HG03558 (cell line): ENCODE measurements around the gene COX8A.
"Not testable (repeated sequence)": the region's sequence is repeated elsewhere in the genome, so short reads cannot be mapped to it uniquely, and the experiment has no call there.

Experiments
- ATAC-seq: cut with Tn5 transposase; IDR thresholded peaks from one replicate; pipeline ENCODE4 v1.9.1; 2021; ENCODE audit warnings: moderate number of reproducible peaks; ENCODE audit not compliant: unreplicated experiment; ENCODE audit errors: extremely low read depth

The COX8A gene

DNA sequence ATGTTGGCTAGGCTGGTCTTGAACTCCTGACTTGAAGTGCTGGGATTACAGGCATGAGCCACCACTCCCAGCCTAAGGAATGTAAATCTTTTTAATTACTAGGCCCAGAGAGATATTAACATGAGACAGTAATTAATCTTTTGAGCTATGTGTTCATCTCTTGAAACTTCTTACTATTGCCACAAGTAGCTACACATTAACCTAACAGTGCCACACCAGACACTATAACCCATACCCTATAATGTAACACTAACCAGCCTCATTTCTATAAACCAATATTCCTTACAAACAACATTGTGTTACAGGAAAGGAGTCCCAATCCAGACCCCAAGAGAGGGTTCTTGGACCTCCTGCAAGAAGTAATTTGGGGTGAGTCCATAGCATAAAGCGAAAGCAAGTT lies 8.0 kb upstream of the COX8A start:
- ATAC-seq: no peak

- ATAC-seq: no peak
Measured at GRCh38 chr11:63969461-63969860, 5.0 kb upstream of the COX8A start.

GRCh38 chr11:63970902-63971301 lies 3.5 kb upstream of the COX8A start:
- no peak for ATAC-seq

DNA sequence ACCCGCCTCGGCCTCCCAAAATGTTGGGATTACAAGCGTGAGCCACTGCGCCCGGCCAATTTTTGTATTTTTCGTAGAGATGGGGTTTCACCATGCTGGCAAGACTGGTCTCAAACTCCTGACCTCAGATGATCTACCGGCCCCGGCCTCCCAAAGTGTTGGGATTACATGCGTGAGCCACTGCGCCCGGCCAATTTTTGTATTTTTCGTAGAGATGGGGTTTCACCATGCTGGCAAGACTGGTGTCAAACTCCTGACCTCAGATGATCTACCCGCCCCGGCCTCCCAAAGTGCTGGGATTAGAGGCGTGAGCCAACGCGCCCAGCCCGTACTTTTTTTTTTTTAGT lies 535 bp upstream of the COX8A start:
- not testable (repeated sequence) for ATAC-seq

DNA sequence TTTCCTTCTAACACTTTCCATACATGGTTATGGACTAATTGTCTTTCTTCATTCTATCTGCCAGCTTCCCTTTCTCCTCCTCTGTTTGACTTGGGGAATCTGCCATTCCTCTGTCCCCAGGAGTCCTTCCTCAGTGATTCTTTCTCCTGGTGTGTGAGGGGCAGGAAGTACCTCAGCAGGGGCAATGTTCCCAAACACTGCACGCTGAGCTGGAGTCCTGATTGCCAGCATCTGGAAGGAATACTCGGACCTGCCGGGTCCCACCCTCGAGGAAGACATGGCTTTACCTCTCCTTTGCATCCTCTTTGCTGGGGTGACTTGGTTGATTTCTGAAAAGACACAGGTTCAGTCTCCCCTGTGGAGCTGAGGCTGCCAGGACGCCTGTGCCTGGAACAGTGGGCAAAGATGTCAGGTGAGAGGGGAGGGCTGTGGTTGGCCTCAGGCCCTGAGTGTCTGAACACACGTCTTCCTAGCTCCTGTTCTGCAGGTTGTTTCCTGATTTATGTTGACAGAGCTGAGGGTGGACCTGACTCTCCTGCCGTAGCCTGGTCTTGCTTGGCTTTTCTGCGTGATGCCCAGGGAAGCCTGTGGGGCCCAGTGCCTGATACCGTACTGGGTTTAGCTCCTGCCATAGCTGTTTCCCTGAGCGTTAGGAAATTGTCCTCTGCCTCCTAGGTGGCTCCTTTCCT lies 4.3 kb downstream of the COX8A start:
- no peak for ATAC-seq

DNA sequence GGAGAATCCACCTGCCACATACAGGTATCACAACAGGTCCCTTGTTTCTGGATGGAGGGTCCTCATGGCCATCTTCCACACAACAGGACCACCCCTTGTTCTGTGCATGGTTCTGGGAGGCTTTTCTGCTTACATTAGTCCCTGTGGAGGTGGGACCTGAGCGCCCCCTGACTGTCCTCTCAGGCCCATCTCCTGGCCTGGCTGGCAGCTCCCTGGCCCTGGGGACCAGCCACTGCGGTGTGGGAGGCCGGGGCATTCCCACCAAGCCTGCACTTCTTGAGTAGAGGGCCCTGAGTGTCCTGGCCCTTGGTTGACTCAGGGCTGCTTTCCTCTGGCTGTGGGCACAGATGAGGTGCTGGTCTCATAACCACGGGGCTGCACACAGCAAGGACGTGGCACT lies 5.0 kb downstream of the COX8A start:
- ATAC-seq: no peak

GRCh38 chr11:63985812-63986155 lies 11.4 kb downstream of the COX8A start:
- ATAC-seq: no peak

DNA sequence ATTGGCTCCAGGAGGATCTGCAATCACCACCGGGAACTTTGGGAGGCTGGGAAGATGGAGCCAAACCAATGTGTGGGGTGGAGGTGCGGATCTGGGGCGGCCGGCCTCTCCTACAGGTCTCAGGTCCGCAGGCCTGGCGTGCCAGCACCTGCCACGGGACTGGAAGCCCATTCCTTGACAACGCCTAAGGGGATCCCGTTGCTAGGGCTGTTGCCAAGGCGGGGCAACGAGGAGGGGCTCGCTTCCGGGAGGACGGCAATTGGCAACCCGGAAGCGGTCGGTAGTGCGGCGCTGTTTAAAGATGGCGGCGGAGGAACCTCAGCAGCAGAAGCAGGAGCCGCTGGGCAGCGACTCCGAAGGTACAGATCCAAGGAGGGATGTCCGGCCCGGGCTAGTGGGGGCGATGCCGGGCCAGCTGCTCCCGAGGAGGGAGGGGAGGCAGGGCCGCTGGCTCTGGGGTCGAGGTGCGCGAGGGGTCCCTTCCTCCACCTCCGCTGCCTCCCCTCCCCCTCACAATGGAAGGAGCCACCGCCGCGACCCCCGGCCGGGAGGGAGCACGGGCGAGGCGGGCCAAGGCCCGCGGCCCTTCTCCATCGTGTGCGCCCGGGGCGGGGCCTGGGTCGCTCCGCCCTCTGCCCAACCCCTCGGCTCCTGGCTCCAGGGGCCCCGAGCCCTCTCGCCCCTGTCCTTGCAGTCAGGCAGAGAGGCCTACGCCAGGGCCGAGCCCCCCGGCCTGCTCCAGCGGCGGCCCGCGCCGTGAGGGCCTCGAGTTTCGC lies 11.9 kb downstream of the COX8A start, which contains the start of gene OTUB1:
Gene OTUB1 (plus strand): TSS at position 283 of the 776 bp plus-strand sequence. CDS start 19 bp downstream, at position 302.
- ATAC-seq: no peak

- no peak for ATAC-seq
Measured at GRCh38 chr11:63986932-63987513, 12.6 kb downstream of the COX8A start.

DNA sequence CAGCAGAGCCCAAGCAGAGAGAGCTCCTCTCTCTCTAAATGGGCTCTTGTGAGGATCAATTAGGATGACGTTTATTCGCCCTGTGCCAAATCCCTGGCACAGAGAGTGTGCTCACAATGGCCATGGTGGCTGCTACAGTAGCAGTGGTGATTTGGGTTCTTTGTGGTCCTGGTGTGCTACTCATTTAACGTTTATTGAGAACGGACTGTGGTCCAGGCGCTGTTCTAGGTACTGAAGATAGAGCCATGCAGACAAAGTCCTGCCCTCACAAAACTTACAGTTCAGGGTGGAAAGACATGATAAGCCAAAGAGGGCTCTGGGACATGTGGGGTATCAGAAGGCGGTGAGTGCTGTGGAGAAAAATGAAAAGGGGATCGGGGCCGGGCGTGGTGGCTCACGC lies 17.1 kb downstream of the COX8A start:
- ATAC-seq: no peak

GRCh38 chr11:63993100-63993499 lies 18.7 kb downstream of the COX8A start:
- ATAC-seq: no peak

DNA sequence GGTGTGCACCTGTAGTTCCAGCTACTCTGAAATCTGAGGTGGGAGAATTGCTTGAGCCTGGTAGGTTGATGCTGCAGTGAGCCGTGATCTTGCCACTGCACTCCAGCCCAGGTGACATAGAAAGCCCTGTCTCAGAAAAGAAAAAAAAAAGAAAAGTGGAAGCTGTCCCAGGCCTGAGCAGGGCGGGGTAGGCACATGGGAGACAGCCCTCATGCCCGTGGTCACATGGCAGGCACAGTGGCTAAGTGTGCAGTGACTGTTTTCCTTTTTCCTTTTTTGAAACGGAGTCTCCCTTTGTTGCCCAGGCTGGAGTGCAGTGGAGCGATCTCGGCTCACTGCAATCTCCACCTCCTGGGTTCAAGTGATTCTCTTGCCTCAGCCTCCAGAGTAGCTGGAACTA lies 19.6 kb downstream of the COX8A start:
- ATAC-seq: no peak

DNA sequence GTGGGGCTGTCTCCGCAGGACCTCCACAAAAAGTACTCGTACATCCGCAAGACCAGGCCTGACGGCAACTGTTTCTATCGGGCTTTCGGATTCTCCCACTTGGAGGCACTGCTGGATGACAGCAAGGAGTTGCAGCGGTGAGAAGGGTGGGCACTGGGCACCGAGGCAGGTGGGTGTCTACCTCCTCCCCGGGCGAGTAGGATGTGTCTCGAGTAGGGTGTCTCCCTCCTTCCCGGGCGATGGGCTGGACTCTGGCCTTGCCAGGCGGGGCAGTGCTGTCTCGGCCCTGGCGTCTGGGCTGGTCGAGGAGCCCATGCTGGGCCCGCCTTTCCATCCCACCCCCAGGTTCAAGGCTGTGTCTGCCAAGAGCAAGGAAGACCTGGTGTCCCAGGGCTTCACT lies 22.1 kb downstream of the COX8A start:
- no peak for ATAC-seq

- no peak for ATAC-seq
Measured at GRCh38 chr11:63997104-63997700, 22.8 kb downstream of the COX8A start.

DNA sequence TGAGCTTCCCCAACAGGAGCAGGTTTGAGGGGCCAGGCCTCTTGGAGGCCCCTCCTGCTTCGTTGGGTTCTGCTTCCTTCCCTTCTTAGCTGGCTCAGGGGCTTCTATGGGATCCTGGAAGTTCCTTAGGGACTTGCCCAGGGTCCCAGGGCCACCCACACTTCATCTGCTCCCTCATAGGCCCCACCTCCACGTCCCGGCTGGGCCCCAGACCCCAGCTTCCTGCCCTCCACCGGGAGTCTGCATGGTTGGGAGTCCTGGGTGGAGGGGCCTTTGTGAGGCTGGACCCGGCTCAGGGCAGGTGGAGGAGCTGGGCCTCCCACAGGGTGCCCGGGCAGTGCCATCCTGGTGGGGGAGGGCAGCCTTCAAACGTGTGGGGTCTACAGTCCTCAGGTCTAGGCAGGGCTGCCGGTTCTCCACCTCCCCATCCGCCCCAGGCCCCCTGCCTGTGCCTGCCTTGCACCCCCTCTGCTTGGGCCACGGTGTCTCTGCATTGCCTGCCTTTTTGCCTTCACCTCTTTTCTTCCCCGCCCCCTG lies 23.4 kb downstream of the COX8A start:
- ATAC-seq: no peak

- ATAC-seq: no peak
Measured at GRCh38 chr11:63998558-63999348, 24.3 kb downstream of the COX8A start.

GRCh38 chr11:63999349-64000025 lies 25.1 kb downstream of the COX8A start:
- ATAC-seq: no peak

GRCh38 chr11:64000026-64000739 lies 25.8 kb downstream of the COX8A start:
- ATAC-seq: no peak
